HUES48 (cell line): Measurements from ENCODE around the gene PRKAG1.

Experiments used
- H3K27ac ChIP-seq: one replicate; pipeline ENCODE4 v1.7.0; 2013; ENCODE audit warnings: low read depth, low read length, inconsistent platforms
- H3K27me3 ChIP-seq: 2 replicates; pipeline ENCODE4 v1.6.1; 2013; ENCODE audit warnings: mild to moderate bottlenecking, low read length; ENCODE audit not compliant: control insufficient read depth, insufficient read depth
- H3K36me3 ChIP-seq: 2 replicates; pipeline ENCODE4 v1.6.1; 2013; ENCODE audit warnings: low read length; ENCODE audit not compliant: control insufficient read depth, insufficient read depth
- H3K4me1 ChIP-seq: 2 replicates; pipeline ENCODE4 v1.6.1; 2013; ENCODE audit warnings: mild to moderate bottlenecking, low read length; ENCODE audit not compliant: control insufficient read depth, insufficient read depth
- H3K4me3 ChIP-seq: 2 replicates; pipeline ENCODE4 v1.5.1; 2013; ENCODE audit warnings: mild to moderate bottlenecking, low read depth, low read length
- H3K9ac ChIP-seq: 2 replicates; pipeline ENCODE4 v1.6.1; 2013; ENCODE audit warnings: mild to moderate bottlenecking, low read depth, low read length, moderate library complexity
- H3K9me3 ChIP-seq: 2 replicates; pipeline ENCODE4 v1.6.1; 2013; ENCODE audit warnings: low read length; ENCODE audit not compliant: control insufficient read depth, insufficient read depth

Gene PRKAG1

GRCh38 chr12:48998497-48999353, 19.9 kb downstream of the PRKAG1 start:
- H3K9me3 ChIP-seq, result no peaks in the 10 kb centered on the region
- H3K4me3 ChIP-seq, result peak overlapping the region; percentile 59
- no peak overlapping the region for H3K27ac ChIP-seq
- H3K36me3 ChIP-seq, result peaks cover 12% of the 10 kb centered on the region; the same call in 1 of the 2 replicates
- no peak overlapping the region for H3K9ac ChIP-seq
- H3K27me3 ChIP-seq, result peaks cover 75% of the 10 kb centered on the region
- H3K4me1 ChIP-seq, result peaks cover 7% of the 10 kb centered on the region; the same call in 1 of the 2 replicates

DNA sequence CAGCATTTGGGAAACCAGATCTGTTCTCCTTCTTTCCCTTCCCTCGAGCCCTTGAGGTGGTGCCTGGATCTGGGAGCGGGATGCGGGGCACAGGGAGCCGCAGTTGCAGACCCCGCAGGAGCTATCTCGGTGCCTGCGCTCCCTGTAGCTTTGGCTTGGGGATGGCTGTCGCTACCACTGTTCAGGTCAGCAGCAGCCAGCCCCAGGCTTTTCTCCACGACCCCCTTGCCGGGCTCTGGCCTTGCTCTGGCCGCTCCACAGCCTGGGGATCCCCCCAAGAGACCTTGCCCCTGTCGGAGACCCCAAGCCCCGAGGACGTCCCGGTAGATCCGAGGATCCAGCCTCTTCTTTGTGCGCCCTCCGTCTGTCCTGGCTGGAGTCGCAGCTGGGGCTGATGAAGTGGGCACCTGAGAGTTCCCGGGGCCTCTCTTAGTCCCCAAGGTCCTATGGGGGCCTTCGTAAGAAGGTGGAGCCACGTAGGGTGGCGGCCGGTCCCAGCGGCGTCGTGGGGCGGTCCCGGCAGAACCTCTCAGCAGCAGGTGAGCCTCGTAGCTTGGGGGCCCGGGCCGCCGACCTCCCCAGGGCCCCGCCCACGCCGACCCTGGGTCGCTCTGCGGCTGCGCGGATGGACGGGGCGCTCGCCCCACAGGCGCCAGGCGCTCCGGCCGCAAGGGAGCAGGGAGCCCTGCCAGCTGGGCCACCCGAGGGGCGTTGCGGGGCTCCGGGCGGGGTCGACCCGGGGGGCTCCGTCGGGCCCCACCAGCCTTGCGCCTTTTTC, 20.7 kb downstream of the PRKAG1 start:
- H3K4me3 ChIP-seq, result peak overlapping the region; percentile 59
- H3K9ac ChIP-seq, result no peak overlapping the region

DNA sequence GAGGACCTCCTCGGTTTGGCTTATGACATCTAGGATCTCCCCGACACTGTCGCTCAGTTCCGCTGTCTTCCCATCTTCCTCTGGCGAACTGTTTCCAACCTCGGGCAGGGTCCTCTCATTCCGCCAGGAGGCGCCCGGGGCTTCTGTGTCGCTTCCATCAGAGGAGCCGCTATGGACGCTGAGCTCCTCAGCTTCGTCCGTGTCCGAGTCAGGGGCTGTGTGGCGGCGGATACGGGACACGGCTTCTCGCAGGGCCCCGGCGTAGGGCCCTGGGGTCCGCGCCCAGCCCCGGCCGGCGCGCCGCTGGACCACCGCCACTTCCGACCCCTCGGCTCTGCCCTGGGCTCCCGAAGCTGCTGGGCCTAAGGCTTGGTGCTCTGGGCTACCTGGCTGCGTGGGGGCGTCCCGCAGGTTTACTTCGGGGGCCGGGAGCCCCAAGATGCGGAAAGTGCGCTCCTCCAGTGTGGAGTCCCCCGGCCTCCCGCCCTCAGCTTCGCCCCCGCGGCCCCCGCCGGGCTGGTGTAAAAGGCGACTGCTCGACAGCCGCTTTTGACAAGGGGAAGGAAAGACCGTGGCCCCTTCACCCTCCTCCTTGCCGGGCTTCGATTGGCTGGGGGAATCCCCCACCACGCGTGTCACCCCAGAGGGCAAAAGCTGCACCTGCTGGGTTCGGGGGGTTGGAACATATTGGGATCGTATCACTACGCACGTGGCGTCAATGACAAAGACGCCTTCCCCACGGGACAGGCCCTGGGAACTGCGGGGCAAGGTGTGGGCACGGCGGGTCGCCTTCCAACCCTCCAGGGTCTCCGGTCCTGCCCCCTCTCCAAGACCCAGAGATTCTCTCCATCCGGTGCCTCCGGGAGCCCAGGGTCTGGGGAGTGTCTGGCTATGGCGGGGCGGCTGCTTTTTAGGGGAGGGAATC, 21.5 kb downstream of the PRKAG1 start:
- Histone ChIP-seq H3K36me3 (0 out of 2 replicates have a peak, but pooled peaks cover 5% of the 10 kb centered on the region), H3K9me3 (no peaks in the 10 kb centered on the region), H3K4me1 (peaks cover 7% of the 10 kb centered on the region; the same call in 1 of the 2 replicates), H3K27me3 (peaks cover 89% of the 10 kb centered on the region), H3K27ac (no peak overlapping the region), H3K9ac (no peak overlapping the region), H3K4me3 (peak overlapping the region; percentile 59)

More for the DNA sequence above, 20.7 kb downstream of the PRKAG1 start:
- peaks cover 9% of the 10 kb centered on the region; the same call in 1 of the 2 replicates for H3K36me3 ChIP-seq
- H3K27ac ChIP-seq, result no peak overlapping the region
- H3K4me1 ChIP-seq, result peaks cover 7% of the 10 kb centered on the region; the same call in 1 of the 2 replicates
- peaks cover 83% of the 10 kb centered on the region for H3K27me3 ChIP-seq
- no peaks in the 10 kb centered on the region for H3K9me3 ChIP-seq

- Histone ChIP-seq H3K9ac (no peak overlapping the region), H3K27ac (no peak overlapping the region), H3K4me1 (peaks cover 7% of the 10 kb centered on the region; the same call in 1 of the 2 replicates), H3K36me3 (no peaks in the 10 kb centered on the region), H3K27me3 (peaks cover 82% of the 10 kb centered on the region), H3K4me3 (0 out of 2 replicates have a peak overlapping the region, but pooled peaks have one; percentile 13), H3K9me3 (no peaks in the 10 kb centered on the region)
Observed at GRCh38 chr12:48995086-48995879, 23.3 kb downstream of the PRKAG1 start.

- peaks cover 74% of the 10 kb centered on the region for H3K27me3 ChIP-seq
- H3K4me3 ChIP-seq, result no peak overlapping the region
- H3K27ac ChIP-seq, result no peak overlapping the region
- no peak overlapping the region for H3K9ac ChIP-seq
- no peaks in the 10 kb centered on the region for H3K36me3 ChIP-seq
- 0 out of 2 replicates have a peak, but pooled peaks cover under 1% of the 10 kb centered on the region for H3K4me1 ChIP-seq
- H3K9me3 ChIP-seq, result no peaks in the 10 kb centered on the region
Observed at GRCh38 chr12:48994224-48995085, 24.1 kb downstream of the PRKAG1 start.

GRCh38 chr12:48993787-48994186, 24.8 kb downstream of the PRKAG1 start:
- no peaks in the 10 kb centered on the region for H3K4me1 ChIP-seq
- H3K27ac ChIP-seq, result no peak overlapping the region
- H3K36me3 ChIP-seq, result no peaks in the 10 kb centered on the region
- no peaks in the 10 kb centered on the region for H3K9me3 ChIP-seq
- H3K4me3 ChIP-seq, result no peak overlapping the region
- H3K9ac ChIP-seq, result no peak overlapping the region
- H3K27me3 ChIP-seq, result peaks cover 73% of the 10 kb centered on the region

DNA sequence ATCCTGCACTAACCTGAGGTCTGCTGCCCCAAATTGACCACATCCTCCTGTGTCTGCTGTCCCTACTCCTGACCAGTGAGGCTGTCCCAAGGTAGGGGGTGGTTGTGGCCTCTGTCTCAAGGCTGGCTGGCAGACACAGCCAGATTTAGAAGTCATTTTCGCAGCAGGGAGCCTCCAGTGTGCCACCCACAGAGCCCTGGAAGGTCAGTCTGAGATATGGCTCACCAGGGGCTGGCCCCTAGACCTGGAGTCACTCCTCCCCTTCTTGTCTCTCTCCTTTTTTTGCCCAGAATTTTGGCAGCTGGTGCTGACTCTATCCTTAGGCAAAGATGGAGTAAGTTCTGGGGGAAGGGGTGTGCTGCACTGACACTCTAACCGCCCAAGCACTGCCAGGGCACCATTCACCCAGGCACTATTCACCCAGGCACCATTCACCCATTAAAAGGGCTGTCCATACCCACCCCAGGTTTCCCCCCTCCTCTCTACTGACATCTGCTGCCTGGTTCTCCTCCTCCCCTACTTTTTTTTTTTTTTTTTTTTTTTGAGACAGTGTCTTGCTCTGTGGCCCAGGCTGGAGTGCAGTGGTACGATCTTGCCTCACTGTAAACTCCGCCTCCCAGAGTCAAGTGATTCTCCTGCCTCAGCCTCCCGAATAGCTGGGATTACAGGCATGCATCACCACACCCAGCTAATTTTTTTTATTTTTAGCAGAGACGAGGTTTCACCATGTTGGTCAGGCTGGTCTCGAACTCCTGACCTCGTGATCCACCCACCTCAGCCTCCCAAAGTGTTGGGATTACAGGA, 27.1 kb downstream of the PRKAG1 start:
- Histone ChIP-seq H3K9me3 (no peaks in the 10 kb centered on the region), H3K4me1 (no peaks in the 10 kb centered on the region), H3K36me3 (no peaks in the 10 kb centered on the region), H3K9ac (no peak overlapping the region), H3K4me3 (no peak overlapping the region), H3K27ac (no peak overlapping the region), H3K27me3 (peaks cover 69% of the 10 kb centered on the region)

GRCh38 chr12:48990552-48990951, 28.0 kb downstream of the PRKAG1 start:
- Histone ChIP-seq H3K4me3 (no peak overlapping the region), H3K9ac (no peak overlapping the region), H3K9me3 (no peaks in the 10 kb centered on the region), H3K27me3 (peaks cover 69% of the 10 kb centered on the region), H3K36me3 (no peaks in the 10 kb centered on the region), H3K4me1 (no peaks in the 10 kb centered on the region), H3K27ac (no peak overlapping the region)
